Left ventricle myocardium inferior (tissue), 1 donor: ENCODE measurements around the gene BCAR1. TPM values are rescaled to one million over a fixed set of nuclear protein-coding genes. Genes with fewer than 3 reads are reported as not detected.

ENCODE experiments used
- DNase-seq: peaks from one replicate; pipeline ENCODE4 v3.0.0-alpha.2; 2020
- H3K27ac ChIP-seq: fragments of 200-600 bp; replicated peaks from 2 replicates; pipeline ENCODE4 v1.8.0; 2021
- H3K27me3 ChIP-seq: fragments of 200-600 bp; 2 replicates; pipeline ENCODE4 v1.8.0; 2021; ENCODE audit warnings: low read depth
- H3K36me3 ChIP-seq: fragments of 200-600 bp; 2 replicates; pipeline ENCODE4 v1.8.0; 2021
- H3K4me1 ChIP-seq: fragments of 200-600 bp; 2 replicates; pipeline ENCODE4 v1.8.0; 2021
- H3K4me3 ChIP-seq: fragments of 200-600 bp; 2 replicates; pipeline ENCODE4 v1.8.0; 2021; ENCODE audit warnings: mild to moderate bottlenecking, moderate library complexity
- H3K9me3 ChIP-seq: fragments of 200-600 bp; replicated peaks from 2 replicates; pipeline ENCODE4 v1.8.0; 2021
- CTCF ChIP-seq: fragments of 200-600 bp; IDR thresholded peaks from 2 replicates; pipeline ENCODE4 v1.8.0; 2021; ENCODE audit warnings: antibody characterized with exemption, mild to moderate bottlenecking, borderline replicate concordance
- intact Hi-C: fragments of 100-400 bp; cut with micrococcal nuclease; formaldehyde crosslinking; loops from one replicate; pipeline ENCODE4 v1.11.0; 2022
- total RNA-seq: library from RNA; stranded (reverse); fragmentation: NEBNext Ultra II Directional; extraction: Animal tissue kit (Norgen Biotek cat#: 25700); gene quantifications from one replicate; pipeline ENCODE4 v1.2.1, GENCODE V29; 2021
- donor health status: DM: no; HTN: yes; CAD: no; lungs with severe emphysema.

BCAR1 gene
- total RNA-seq, 1 donor from 2014 or later, result 82.8 TPM

GRCh38 chr16:75264457-75264998 is 13.1 kb upstream of the BCAR1 start:
- Histone ChIP-seq H3K9me3 (no peaks in the 10 kb centered on the region), H3K4me1 (peaks cover 86% of the 10 kb centered on the region), H3K36me3 (no peaks in the 10 kb centered on the region), H3K27ac (peak overlapping the region; percentile 98), H3K27me3 (no peaks in the 10 kb centered on the region), H3K4me3 (peak overlapping the region; percentile 100)
- no peak for TF ChIP-seq CTCF
- no peak for DNase-seq
- intact Hi-C loops, result no loop called here

GRCh38 chr16:75263963-75264445 is 12.6 kb upstream of the BCAR1 start:
- intact Hi-C loops, result no loop called here
- Histone ChIP-seq H3K9me3 (no peaks in the 10 kb centered on the region), H3K36me3 (no peaks in the 10 kb centered on the region), H3K27ac (peak overlapping the region; percentile 98), H3K4me3 (peak overlapping the region; percentile 100), H3K4me1 (peaks cover 91% of the 10 kb centered on the region), H3K27me3 (no peaks in the 10 kb centered on the region)
- DNase-seq, result no peak
- no peak for TF ChIP-seq CTCF

DNA sequence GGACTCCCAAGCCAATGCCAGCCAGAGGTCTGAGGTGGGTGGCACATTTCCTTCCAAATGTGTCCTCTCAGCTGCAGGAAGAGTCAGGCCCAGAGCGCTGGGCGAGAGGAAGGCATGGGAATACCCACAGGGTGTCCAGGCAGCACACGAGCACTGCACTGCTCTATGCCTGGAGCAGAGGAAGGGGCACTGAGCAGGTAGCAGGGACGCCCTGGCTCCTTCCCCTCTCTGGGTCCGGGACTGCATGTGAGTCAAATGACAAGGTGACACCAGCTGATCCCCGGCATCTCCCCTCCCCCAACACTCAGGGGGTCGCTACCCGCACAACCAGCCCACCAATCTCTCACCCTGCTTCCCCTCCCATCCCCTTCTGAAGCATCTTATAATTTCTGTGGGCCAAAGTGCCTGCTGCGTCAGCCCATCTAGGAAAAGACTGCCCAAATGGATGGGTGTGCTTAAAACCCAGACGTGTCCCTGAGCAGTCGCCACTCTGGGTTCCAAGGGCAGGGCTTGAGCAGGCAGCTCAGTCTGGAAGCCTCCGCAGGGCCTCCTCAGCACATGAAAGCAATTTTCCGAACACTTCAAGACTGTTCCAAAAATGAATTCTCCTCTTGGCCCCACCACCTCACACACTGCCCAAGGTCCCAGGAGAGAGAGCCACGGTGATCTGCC is 12.0 kb upstream of the BCAR1 start:
- Histone ChIP-seq H3K27me3 (no peaks in the 10 kb centered on the region), H3K4me1 (peaks cover 96% of the 10 kb centered on the region)
- DNase-seq, result no peak

GRCh38 chr16:75262800-75263127 is 11.3 kb upstream of the BCAR1 start:
- H3K4me3 ChIP-seq, result peak overlapping the region; percentile 100

More for the DNA sequence above, 12.0 kb upstream of the BCAR1 start:
- Histone ChIP-seq H3K27ac (peak overlapping the region; percentile 98), H3K9me3 (no peaks in the 10 kb centered on the region), H3K36me3 (no peaks in the 10 kb centered on the region), H3K4me3 (peak overlapping the region; percentile 100)
- no peak for TF ChIP-seq CTCF
- intact Hi-C loops, result no loop called here

GRCh38 chr16:75262104-75262799 is 10.8 kb upstream of the BCAR1 start:
- DNase-seq, result peak; percentile 36
- intact Hi-C loops, result no loop called here
- TF ChIP-seq CTCF, result no peak
- no peaks in the 10 kb centered on the region for H3K36me3 ChIP-seq
- no peaks in the 10 kb centered on the region for H3K27me3 ChIP-seq
- H3K27ac ChIP-seq, result peak overlapping the region; percentile 98
- peak overlapping the region; percentile 100 for H3K4me3 ChIP-seq
- peaks cover 96% of the 10 kb centered on the region for H3K4me1 ChIP-seq
- H3K9me3 ChIP-seq, result no peaks in the 10 kb centered on the region

More at GRCh38 chr16:75262800-75263127, 11.3 kb upstream of the BCAR1 start:
- TF ChIP-seq CTCF, result no peak
- DNase-seq, result no peak
- intact Hi-C loops, result no loop called here
- Histone ChIP-seq H3K9me3 (no peaks in the 10 kb centered on the region), H3K4me1 (peaks cover 96% of the 10 kb centered on the region), H3K27ac (peak overlapping the region; percentile 98), H3K36me3 (no peaks in the 10 kb centered on the region), H3K27me3 (no peaks in the 10 kb centered on the region)
